ENCODE measurements around the gene LRRC8B.
A peak's percentile ranks its signal among the peaks of the same experiment; 100 is the strongest.
"Not testable (repeated sequence)": the region's sequence is repeated elsewhere in the genome, so short reads cannot be mapped to it uniquely, and the experiment has no call there.

LRRC8B gene

DNA sequence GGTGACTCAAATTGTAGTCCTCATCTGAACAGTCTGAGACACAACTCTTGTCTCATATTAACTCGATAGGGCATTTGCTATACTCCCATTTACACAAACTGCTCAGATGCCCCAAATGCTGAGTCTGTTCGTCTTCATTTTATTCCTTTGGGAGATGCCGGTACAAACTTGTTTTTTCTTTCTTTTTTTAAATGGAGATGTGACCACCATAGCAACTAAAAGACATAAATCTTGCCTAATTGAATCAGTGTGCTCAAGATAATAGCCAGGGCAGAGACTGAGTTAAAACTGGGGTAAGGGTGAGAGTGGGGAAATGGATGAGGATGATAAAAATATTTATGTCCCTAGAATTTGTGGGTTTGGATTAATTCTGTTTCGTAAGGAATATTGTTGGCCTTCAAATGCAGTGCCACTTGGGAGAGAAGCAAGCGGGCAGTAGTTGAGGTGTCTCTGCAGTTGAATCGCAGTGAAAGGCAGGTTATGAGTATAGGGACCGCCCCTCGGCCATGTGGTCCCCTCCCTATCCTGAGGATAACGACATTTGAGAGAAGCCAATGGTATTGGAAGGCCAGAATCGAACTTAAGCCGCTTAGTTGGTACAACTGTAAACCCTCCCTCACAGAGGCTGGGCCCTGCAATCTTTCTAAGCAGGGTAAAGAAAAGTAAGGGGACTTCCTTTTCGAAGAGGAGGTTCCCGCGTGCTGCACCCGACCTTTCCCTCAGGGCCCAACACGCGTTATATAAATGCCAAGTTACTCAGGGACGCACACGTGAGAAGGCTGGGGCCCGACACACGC, 859 bp upstream of the LRRC8B start:
- DNase-seq (ENCODE audit: low spot score), result peak; percentile 91

DNA sequence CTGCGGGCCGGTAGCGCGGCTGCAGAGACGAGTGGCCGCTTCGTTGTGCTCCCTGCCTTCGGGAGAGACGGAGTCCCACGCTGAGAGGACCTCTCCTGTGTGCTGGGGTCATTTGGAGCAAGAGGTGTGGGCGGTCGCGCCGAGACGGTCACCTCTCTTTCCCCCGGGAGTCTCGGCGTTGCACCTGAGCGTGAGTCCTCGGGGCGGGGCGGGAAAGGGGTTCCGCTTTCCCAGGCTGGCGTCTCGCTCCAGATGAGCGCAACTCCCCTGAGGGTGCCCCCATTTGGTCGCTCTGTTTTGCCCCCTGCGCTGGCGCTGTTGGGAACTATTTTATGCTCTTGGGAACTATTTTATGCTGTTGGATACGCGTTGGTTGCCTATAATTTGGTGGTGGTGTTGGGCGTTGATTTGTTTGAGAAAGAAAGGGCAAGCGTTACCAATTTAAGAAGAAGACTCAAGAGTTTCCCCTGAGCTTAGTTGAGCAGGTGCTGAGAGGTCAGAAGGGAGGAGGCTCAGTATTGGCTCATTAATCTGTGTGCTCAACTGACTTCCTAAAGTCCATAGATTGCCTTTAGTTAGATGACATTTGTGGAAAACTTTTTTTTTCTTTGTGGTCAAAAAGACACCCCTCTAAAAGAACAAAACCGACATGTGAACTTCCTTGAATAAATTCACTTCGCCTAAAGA, 683 bp downstream of the LRRC8B start:
- DNase-seq (ENCODE audit: low spot score), result peak; percentile 29

DNA sequence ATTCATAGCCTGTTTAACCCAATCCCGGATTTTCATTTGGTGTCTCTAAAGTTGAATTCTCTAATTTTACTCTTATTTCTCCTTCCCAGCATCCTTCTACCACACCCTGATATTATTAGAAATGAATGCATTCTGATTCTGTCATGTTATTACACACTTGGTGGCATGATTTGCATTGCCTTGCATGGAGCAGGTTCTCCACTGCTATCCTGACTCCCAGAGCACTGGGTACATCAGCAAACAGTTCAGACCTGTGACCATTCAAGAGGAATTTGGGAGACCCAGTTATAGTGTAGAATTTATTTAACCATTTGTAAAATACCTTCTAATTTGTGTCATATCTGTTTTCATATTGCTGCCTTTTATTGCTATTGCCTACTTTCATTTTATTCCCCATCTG, 2.6 kb downstream of the LRRC8B start:
- no peak for DNase-seq (ENCODE audit: low spot score)

DNA sequence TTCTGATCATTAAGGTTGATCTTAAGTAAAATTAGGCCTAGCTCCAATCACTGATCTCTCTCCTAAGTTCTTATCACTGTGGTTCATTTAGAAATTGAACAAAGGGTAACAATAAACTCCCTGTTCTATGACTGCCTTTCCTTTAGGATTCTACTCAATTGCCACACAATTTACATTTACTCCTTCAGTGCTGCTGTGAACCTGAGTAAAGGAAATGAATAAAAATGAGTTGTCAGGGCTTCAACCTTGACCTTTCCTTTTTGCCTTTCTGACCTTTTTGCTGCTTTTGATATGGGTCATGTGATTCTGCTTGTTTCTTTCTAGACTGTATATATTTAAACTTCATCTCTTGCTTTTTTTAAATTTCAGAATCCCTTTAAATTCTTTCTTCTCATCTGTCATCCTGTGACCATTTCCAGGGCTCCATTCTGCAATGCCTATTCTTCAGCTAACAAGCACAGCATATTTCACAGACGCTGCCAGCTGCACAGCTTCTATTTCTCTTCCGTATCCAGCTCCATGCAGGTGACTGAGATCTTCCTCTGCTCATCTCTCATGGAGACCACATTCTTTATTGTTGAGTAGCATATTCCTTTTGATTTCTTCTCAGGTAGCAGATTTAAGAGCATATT, 3.2 kb downstream of the LRRC8B start:
- no peak for DNase-seq (ENCODE audit: low spot score)

DNA sequence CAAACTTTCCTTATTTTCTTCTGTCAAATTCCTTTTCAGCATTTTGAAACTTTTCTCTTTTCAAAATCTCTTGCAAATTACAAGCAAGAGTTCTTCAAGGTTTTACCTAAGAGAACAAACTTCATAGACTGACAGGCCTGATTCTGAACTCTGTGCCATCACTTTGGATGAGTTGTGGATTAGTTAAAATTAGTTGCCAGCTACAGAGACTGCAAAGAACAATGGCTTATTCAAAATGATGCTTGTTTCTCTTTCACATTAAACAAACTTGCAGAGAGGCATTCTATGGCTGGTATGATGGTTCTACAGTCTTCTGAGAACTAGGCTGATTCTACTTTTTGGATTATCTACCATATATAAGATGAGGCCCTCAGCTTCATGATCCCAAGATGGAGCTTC, 3.8 kb downstream of the LRRC8B start:
- DNase-seq (ENCODE audit: low spot score), result no peak

DNA sequence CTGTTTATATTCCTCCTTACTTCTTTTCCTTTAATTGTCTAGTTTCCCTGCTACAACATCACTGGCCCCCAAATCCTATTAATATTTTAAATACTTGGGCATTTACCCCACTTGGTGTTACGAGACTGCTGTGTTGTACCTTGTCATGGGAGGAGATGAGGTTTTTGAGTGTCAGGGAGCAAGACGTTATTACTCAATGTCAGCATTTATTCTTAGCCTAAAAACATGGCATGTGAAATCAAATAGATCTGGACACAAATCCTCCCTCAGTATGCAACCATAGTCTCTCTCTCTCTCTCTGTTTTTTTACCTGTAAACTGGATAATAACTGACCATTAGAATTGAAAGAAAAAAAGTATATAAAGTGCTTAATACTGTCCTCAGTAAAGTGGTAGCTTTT, 4.6 kb downstream of the LRRC8B start:
- no peak for DNase-seq (ENCODE audit: low spot score)

DNA sequence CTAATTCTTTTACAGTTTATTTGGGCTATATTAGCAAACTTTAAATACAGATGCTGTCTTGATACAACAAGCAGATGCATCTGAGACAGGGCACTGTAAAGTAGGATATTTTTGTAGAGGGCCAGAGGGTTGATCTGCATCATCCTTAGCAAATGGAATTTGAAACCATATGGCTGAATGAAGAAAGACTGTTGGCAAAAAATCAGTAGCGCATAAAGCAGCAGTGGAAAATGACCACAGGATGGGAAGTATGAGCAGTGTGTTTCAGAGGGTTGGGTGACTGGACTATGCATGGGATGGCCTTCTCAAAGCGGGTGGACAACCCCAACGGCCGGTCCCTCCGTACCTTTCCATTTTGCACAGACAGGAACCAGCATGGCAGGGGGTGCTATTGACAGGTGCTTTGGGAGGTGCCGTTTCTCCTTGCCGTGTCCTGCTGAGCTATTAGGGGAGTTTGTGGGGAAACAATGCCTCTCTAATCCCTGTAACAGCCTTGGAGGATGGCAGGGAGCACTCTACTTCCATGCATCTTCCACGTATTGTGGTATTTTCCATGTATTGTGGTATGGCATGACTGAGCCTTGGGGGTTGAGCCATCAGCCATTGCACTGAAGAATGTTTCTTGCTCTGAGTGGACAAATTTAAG, 5.9 kb downstream of the LRRC8B start:
- no peak for DNase-seq (ENCODE audit: low spot score)

DNA sequence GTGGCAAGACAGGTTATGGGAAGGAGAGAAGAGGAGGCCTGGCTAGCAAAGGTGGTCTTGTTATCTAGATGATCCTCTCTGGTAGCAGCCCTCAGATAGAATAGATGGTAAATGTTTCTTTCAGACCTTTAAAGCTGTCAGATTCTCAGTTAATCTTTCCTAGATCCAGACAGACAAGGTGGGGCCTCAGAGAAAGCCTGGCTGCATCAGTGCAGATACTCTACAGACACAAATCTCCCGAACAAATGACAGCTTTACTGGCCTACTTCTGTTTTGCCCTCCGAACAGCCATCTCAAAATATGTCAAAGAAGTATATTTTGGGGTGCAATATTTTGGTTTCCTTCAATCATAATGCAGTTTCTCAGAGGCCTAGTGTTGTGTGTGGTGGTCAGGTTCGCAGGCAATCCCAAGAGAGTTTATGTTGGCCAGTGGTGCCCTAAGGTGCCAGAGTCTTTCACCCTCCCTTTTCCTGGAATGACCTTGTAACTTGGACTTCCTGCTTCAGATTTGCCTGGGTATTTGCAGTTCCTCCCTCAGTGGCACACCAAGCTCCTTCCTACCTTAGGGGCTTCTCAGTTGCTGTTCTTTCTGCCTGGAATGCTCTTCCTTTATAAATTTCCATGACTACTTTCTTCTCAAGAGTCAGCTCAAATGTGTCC, 7.0 kb downstream of the LRRC8B start:
- peak; percentile 8 for DNase-seq (ENCODE audit: low spot score)

DNA sequence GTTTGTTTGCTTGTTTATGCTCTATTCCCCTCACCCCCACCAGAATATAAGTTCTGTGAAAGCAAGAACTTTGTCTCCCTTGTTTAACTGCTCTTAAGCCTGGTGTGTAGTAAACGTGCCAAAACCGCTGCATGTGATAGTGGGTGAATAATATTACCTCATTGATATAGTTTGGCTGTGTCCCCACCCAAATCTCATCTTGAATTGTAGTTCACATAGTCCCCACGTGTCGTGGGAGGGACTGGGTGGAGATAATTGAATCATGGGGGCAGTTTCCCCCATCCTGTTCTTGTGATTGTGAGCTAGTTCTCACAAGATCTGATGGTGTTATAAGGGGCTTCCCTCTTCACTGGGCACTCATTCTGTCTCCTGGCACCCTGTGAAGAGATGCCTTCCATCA, 7.6 kb downstream of the LRRC8B start:
- no peak for DNase-seq (ENCODE audit: low spot score)

DNA sequence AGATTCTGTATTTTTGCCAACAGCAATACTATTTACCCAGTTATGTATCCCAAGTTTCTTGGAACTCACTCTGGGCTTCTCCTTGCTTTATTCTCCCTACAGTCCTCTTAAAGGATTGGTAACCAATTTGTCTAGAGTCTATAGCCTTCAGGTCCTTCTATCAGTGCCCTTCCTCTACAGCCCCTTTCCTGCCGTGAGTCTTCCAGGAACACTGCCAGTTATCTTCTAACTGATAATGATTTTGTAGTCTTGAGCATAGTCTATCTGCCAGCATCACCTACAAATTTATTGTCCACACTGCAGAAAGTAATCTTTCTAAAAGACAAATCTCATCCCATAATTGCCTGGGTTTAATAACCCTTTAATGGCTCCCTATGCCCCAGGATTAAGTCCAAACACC, 8.2 kb downstream of the LRRC8B start:
- DNase-seq (ENCODE audit: low spot score), result no peak

DNA sequence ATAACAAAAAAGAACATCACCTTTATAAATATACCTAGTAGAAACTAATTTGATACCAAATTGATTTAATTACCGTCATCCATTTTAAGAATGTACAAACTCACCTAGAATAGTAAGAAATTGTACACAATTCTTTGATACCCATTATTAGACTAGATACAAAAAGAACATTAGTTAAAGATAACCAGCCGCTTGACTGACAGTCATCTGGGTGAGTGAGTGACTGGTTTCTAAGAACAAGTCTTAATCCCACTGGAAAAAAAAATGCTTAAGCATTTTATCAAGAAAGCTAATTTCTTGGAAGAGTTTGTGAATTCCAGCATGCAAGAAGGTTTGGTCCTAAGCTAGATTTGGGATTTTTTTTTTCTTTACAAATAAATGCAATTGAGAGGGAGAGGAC, 10.9 kb downstream of the LRRC8B start:
- no peak for DNase-seq (ENCODE audit: low spot score)

DNA sequence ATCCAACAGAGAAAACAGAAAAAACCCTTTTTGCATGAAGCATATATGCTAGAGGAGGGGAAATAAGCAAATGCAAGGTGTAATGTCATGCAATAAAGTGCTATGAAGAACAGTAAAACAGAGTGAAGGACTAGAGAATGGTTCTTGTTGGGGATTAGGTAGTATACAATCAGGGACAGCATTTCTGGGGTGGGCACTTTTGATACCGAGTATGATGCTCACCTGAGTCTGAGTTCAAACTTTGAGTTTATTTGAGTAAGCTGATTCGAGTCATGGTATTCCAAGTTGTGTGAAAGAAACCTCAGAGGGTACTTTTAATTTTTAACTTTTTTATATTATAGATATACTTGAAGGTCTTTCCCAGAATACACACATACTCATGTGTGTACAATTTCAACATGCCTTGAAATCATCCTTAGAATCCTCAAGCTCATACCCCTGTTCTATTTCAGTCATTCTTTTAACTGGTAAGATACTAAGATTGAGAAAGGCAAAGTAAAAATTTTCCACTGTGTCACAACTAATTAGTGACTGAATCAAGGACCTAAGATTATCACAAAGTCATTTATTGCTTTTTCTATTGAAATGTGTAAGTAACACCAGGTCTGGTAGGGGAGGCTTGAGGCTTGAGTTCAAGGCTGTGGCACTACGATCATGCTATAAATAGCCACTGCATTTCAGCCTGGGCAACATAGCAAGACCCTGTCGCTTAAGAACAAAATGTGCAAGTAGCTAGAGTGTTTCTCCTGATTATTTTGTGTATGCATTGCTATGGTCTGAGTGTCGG, 12.1 kb downstream of the LRRC8B start:
- DNase-seq (ENCODE audit: low spot score), result no peak

DNA sequence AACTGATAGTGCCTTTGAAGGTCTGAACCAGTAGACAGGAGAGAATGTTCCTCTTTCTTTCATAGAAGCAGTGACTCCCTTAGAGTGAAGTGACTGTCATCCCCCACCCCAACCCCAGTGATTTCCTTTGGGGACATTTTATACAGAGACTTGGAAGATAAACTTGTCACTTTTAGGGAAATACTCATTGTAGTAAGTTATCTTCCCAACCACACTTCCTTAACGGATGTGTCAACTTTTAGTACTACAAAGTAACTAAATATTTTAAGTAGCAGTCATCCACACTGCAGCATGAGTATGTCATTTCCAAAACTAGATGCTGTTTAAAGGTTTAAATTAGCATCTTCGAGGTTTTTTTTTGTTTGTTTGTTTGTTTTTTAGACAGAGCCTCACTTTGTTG, 13.7 kb downstream of the LRRC8B start:
- DNase-seq (ENCODE audit: low spot score), result no peak

DNA sequence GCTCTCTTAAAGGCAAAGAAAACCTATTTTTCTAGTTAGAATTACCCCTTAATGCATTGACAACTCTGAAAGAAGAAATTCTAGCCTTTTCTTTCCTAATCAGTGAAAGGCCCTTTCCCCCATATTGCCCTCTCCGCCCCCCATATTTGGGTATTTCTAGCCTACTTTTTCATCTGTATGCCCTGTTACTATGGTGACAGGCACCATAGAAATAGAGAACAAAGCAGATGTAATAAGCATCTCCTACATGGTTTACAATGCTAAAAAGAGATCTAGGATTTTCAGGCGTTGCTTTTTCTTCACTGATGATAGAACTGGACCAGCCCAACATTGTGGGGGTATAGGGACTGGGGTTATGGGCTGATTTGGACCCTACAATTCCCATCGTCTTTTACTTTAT, 14.5 kb downstream of the LRRC8B start:
- DNase-seq (ENCODE audit: low spot score), result no peak

DNA sequence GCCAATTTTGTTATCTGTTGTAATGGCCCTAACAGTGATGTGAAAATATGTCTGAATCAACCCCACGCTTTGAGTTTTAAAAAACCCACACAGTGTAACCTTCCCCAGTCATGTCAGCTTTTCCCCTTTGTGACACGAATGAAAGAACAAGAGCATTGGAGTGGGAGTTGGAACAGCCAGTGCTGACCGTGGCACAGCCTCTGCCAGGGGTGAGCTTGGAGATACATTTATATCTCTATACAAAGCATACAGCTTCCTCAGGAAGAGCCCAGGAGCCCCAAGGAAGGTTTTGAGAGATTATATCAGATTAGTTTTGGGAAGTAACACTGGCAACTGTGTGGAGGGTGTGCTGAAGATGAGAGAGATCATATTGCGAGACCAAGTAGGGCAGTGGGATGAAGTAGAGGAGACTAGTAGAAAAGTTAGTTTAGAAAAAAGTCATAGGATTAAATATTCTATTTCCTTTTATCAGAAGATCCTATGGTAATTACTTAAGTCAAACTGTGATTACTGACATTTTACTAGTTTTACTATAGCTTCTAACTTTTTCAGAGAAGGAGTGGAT, 15.9 kb downstream of the LRRC8B start:
- DNase-seq (ENCODE audit: low spot score), result no peak

DNA sequence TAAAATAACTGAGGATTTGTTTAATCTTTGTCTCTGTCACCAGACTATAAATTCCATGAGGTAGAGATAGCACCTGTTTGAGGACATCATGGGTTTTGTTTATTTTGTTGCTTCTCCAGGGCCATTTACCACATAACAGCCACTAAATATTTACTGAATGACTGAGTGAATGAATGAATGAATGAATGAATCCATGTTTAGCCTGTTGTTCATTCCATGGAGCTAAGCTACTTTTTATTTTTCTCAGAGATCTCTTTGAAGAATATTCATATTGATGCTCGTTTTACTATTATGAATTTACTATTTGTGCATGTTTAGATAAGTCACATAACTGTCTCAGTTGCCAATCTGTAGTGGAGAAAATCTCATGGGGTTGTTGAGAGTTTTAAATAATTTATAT, 17.7 kb downstream of the LRRC8B start:
- DNase-seq (ENCODE audit: low spot score), result no peak

DNA sequence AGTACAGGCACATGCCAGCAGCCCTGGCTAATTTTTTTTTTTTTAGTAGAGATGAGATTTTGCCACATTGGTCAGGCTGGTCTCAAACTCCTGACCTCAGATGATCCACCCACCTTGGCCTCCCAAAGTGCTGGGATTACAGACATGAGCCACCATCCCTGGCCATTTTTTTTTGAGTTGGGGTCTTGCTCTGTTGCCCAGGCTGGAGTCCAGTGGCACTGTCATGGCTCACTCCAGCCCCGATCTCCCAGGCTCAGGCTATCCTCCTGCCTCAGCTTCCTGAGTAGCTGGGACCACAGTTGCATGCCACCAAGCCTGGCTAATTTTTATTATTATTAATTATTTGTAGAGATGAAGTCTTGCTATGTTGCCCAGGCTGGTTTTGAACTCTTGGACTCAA, 19.0 kb downstream of the LRRC8B start:
- DNase-seq (ENCODE audit: low spot score), result not testable (repeated sequence)

DNA sequence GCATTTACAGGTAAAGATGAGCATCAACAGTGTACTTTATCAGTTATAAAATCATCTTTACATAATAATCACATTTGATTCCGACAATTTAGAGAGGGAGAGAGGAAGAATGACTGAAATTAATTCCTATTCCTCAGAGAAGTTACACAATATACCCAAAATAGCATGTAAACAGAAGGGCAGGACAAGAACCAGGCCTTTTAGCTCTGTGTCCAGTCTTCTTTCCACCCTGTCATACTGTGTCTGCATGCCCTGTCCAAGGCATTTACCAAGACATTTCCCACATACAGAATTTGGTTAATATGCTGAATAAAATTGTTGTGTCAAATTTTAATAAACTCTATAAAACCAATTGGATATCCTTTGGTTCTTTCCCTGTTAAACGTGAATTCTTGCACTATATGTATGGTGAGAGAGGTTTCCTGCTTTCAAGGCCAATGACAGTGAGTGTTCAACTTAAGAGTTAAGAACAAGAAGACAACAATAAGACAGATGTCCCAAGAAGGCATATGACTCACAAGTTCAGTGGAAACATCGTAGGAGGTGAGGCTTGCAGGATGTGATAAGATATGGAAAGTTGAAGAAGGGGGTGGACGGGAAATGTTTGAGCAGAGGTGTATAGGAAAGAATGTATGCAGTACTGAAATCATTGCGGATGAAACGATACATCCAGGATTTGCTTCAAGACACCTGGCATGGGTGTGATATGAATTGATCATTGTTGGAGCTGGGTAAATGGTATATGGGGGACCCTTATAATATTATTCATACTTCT, 20.8 kb downstream of the LRRC8B start:
- no peak for DNase-seq (ENCODE audit: low spot score)

DNA sequence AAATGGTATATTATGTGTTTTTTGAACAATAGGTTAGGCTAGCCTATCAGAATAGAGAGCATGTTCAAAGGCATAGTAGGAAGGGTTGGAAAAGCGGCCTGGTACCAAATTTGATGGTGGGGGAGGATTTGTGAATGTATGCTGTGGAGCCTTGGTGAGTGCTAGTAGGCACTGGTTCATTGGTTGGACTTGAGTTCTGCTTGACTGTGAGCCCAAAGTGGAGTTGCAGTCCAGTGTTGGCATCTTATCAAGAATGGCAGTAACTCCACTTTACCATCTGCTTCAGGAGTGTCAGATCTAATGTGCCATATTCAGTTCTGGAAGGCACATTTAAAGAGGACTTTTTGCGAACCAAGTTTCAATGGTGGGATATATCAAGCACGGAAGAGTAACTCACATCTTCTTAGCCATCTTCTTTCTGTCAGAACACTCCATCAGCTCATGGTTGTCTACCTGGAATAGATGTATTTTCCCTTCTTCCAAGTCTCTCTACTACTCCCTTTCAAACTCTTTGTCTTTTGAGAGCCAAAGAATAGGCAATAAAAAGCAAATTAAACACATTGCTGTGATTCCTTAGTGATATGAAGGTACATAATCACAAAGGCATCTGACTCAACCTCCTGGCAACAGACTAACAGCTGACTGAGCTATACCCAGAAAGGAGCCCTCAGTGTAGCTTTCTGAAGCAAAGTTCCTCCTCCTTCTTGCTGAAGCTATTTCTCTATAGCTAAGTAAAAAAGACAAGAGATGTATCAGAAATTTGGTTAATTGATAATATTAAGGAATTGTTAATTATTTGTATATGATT, 21.7 kb downstream of the LRRC8B start:
- no peak for DNase-seq (ENCODE audit: low spot score)

Data from SK-N-DZ (cell line).